Stimulated activated CD4-positive, alpha-beta T cell treated with anti-CD3 and anti-CD28 coated beads, Interleukin-15, amount 100 ng/mL, for 1 hour (primary cell): ENCODE data around the gene FIGNL2.

Experiments used
- DNase-seq, 2 donors: peaks; one replicate each; pipeline ENCODE4 v3.0.0-alpha.2; 2020; ENCODE audit warnings: low read depth in 1 of 2, low spot score in 1 of 2

Gene FIGNL2

DNA sequence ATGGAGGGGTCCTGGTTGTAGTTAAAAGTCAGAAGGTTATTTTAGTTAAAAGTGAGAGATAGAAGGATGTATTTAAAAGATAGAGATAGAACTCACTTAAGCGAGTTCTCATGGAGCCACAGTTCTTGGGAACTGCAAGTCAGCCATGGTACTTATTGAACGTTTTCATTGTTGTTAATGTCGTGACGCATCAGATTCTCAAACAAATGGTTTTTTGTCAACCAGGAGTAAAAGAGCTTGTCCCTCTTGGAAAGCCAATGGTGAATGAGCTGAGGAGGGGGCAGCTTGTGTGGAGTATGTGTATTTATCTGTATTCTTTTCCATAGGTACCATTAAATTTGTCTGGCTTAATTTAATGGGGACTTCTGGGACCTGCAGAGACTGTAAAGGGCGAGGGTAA lies 68.6 kb downstream of the FIGNL2 start:
- no peak for DNase-seq

DNA sequence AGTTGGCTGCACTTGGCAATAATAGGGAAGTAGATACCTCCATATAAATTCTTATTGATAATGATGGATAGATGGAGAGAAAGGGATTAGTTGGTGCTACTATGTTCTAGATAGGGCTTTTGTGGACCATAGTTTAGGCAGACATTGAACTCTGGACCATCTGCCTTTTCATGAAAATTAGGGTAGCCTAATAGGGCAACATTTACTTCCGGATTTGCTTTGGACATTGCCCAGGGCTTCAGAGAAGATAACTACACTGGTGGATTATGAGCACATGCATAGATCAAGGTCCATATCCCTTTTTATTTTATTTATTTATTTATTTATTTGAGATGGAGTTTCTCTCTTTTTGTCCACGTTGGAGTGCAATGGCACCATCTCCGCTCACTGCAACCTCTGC lies 70.5 kb downstream of the FIGNL2 start:
- no peak for DNase-seq

DNA sequence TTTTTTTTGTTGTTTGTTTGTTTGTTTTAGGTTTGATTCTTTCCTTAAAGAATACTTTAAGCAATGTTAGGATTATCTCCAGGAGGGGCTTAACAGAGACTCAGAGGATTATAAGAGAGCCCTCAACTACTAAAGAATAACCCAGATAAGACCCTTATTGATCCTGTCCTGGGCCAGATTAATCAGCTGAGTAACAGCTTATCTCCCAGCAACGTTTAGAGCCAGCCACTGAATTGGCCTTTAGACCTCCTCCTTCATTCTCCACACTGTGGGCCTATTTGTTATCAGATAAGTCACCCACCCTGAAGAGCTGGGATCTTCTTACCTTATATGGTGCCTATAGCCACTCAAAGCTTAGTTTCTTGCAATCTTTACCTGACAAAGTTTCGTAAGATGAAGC lies 71.1 kb downstream of the FIGNL2 start:
- no peak for DNase-seq

DNA sequence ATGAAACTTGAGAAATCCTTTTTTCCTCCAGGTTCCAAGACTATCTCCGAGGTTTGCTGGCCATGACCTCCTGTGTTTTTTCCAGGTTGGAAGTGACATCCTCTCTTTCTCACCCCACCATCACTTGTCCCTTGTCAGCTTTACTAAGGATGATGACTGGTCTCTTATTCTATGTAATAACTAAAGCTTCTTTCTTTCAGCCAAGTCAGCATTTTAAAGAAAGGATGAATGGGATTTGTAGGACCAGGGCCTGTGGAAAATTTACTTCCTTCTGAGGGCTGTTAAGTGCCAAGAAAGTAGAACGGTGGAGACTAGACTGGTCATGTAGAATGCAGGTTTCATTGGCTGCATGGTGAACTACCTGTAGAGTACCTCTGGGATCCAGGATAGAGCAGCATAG lies 73.6 kb downstream of the FIGNL2 start:
- no peak for DNase-seq

DNA sequence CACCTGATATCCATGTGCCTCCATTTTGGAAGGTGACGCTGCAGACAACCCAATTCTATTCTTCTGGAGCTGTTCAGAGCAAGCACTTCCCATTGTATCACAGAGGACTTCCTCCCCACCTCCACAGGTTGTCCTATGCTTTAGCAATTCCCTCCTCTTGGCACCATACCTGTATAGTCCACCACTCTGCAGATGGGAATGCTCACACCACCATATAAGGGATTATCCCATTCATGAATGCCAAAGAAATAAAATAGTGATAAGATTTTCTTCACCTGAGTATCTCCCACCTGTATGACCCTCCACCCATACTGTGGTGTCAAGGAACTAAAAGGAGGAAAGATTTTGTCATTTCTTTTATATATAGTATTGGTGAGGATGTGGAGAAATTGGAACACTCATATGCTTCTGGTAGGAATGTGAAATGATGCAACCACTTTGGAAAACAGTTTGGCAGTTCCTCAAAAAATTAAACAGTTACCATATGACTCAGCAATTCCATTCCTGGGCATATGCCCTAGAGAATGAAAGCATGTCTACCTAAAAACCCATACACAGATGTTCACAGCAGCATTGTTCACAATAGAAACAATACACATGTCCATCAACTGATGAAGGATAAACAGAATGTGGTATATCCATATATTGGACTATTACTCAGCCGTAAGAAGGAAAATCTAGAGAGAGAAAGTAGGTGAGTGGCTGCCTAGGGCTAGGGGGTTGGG lies 75.2 kb downstream of the FIGNL2 start:
- DNase-seq: no peak

DNA sequence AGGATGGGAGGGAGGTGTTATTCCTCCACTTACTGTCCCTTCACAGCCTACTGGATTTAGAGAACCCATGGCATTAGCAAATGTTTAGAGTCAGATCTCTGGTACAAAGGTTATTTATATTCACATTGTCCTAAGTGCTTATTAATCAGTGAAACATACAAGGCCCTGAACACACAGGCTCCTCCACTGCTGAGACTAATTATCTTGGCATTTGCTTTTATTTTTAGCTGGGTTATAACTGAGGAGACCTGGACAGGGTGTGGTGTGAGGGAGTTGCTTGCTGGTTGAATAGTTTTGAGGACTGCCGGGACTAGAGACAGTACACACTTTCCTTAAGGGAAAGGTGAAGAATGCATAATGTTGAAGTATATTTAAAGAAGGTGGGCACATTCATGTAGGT lies 77.5 kb downstream of the FIGNL2 start:
- DNase-seq: no peak
